ENCODE data around the gene KRTAP10-2. TPM values are rescaled to one million over a fixed set of nuclear protein-coding genes. Genes with fewer than 3 reads are reported as not detected.

The KRTAP10-2 gene
- total and polyA plus RNA-seq, 2 of the 4 experiments (the other 2 are of a cell fraction), result not detected

- no peak overlapping the region for H2AK5ac ChIP-seq (ENCODE audit: low read depth, low read length)
- POLR2A ChIA-PET (ENCODE audit: unreplicated experiment), result no interaction called here
- H3K4me1 ChIP-seq (ENCODE audit: control insufficient read depth, insufficient read depth, low read length), result no peaks in the 10 kb centered on the region
- no peak overlapping the region for H2AFZ ChIP-seq (replicated peaks; ENCODE audit: low read length, poor library complexity)
- H3K9me3 ChIP-seq (ENCODE audit: control insufficient read depth, insufficient read depth, low read length), result peaks cover 2% of the 10 kb centered on the region; the same call in 1 of the 2 replicates
- no peak overlapping the region for H3K4me2 ChIP-seq (ENCODE audit: low read depth, low read length)
- WGBS, 2 experiments (ENCODE audit: extremely low coverage in 2 of 2, insufficient read length in 1 of 2), result 71% methylated on average over 14 of the region's 25 CpGs; no CpG with 5 or more reads in 1 of the 2 experiments
- no peak for DNase-seq
- no peak overlapping the region for H4K91ac ChIP-seq (ENCODE audit: insufficient read depth, low read depth, low read length)
- ATAC-seq (ENCODE audit: low read depth), result no peak
- H4K5ac ChIP-seq (ENCODE audit: low read depth, low read length), result no peak overlapping the region
- no peak overlapping the region for H3K9ac ChIP-seq (ENCODE audit: low read depth, low read length)
- BruUV-seq (replicated peaks), result no TSS peak
- no peak overlapping the region for H2BK20ac ChIP-seq (ENCODE audit: low read depth, low read length)
- dilution Hi-C loops (cut with HindIII; ENCODE audit: low sequenced_read_pairs, unreplicated experiment), result no loop called here
- H3K18ac ChIP-seq (ENCODE audit: low read depth, low read length), result no peak overlapping the region
- no peak overlapping the region for H2AK9ac ChIP-seq (replicated peaks; ENCODE audit: low read depth, low read length, poor library complexity)
- no peak overlapping the region for H3K56ac ChIP-seq (ENCODE audit: extremely low read depth, insufficient read depth, low read length)
- no peaks in the 10 kb centered on the region for H3K9me1 ChIP-seq (ENCODE audit: insufficient read depth, low read length)
- no peak overlapping the region for H4K8ac ChIP-seq (ENCODE audit: low read depth in 2 of 2, low read length in 2 of 2)
- H4K20me1 ChIP-seq (ENCODE audit: insufficient read depth, low read length), result no peaks in the 10 kb centered on the region
- no peak overlapping the region for H2BK5ac ChIP-seq (ENCODE audit: low read depth, low read length, poor library complexity, severe bottlenecking)
- no peak overlapping the region for H3K4me3 ChIP-seq (ENCODE audit: insufficient read depth, low read depth, low read length)
- H3K23ac ChIP-seq (ENCODE audit: low read depth, low read length), result no peak overlapping the region
- CTCF ChIA-PET, result no interaction called here
- no peak overlapping the region for H3K4ac ChIP-seq (ENCODE audit: low read depth, low read length)
- no peak overlapping the region for H3K14ac ChIP-seq (replicated peaks; ENCODE audit: low read depth, low read length)
- H3K27ac ChIP-seq (ENCODE audit: insufficient read depth, low read length), result no peak overlapping the region
- peaks cover 12% of the 10 kb centered on the region for H3K27me3 ChIP-seq (ENCODE audit: control insufficient read depth, insufficient read depth, low read length)
- TF ChIP-seq POLR2A (IDR thresholded peaks at IDR 0.05; ENCODE audit: low read depth, low read length), result no peak
- intact Hi-C loops (cut with micrococcal nuclease), result no loop called here
- H2BK15ac ChIP-seq (ENCODE audit: low read depth, low read length), result no peak overlapping the region
- no peaks in the 10 kb centered on the region for H3K36me3 ChIP-seq (ENCODE audit: control insufficient read depth, insufficient read depth, low read length)
- in situ Hi-C loops (cut with MboI; ENCODE audit: low sequenced_read_pairs), result no loop called here
- H3K79me1 ChIP-seq (ENCODE audit: low read depth in 1 of 2, low read length in 2 of 2), result no peaks in the 10 kb centered on the region
- H2BK120ac ChIP-seq (ENCODE audit: low read depth, low read length), result no peak overlapping the region
These were observed 1.6 kb downstream of the KRTAP10-2 start for GRCh38 chr21:44549525-44550211.

All from IMR-90 (cell line).